Activated CD4-positive, alpha-beta T cell treated with anti-CD3 and anti-CD28 coated beads for 4 hours (primary cell): ENCODE measurements around the gene GTF2E1.

Source experiments
- DNase-seq, 2 donors: peaks; one replicate each; pipeline ENCODE4 v3.0.0-alpha.2; 2020

The GTF2E1 gene

GRCh38 chr3:120802916-120803315, 60.4 kb downstream of the GTF2E1 start:
- no peak for DNase-seq

GRCh38 chr3:120816728-120817127, 74.2 kb downstream of the GTF2E1 start:
- no peak for DNase-seq

- DNase-seq, result no peak
Observed at GRCh38 chr3:120820748-120821147, 78.2 kb downstream of the GTF2E1 start.

- no peak for DNase-seq
Observed at GRCh38 chr3:120821426-120821825, 78.9 kb downstream of the GTF2E1 start.

GRCh38 chr3:120823156-120823555, 80.6 kb downstream of the GTF2E1 start:
- no peak for DNase-seq

GRCh38 chr3:120824613-120825012, 82.1 kb downstream of the GTF2E1 start:
- DNase-seq, result no peak

GRCh38 chr3:120828796-120829195, 86.3 kb downstream of the GTF2E1 start:
- no peak for DNase-seq

- DNase-seq, result no peak
Observed at GRCh38 chr3:120831066-120831465, 88.5 kb downstream of the GTF2E1 start.
